Measurements from ENCODE around the gene TRIO.

The TRIO gene

DNA sequence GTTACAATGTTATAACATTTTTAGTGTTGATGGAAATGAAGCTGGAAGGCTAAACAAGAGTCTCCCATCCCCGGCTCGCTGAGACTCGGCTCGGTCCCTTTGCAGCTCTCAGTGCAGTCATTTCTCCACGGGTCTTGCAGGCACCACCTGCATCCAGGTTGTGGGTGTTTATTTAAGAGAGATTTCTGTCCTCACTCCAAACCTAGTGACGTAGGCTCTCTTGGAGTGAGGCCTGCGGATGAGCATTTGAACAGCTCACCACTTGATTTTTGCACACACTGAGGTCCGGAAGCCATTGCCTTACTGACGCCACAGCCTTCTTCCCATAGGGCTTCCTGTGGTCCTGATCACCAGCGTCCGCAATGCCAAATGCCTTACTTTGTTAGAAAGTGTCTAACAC lies 240.8 kb downstream of the TRIO start:
- no peak overlapping the region for H4K91ac ChIP-seq (ENCODE audit: low read depth, low read length, poor library complexity)
- H4K8ac ChIP-seq (ENCODE audit: low read depth, low read length), result no peak overlapping the region
- no peak overlapping the region for H2AK5ac ChIP-seq (ENCODE audit: low read depth, low read length)
- no peaks in the 10 kb centered on the region for H3K9me3 ChIP-seq (replicated peaks in 1 of 2; ENCODE audit: control insufficient read depth in 2 of 2, insufficient read depth in 1 of 2, low read depth in 1 of 2, low read length in 2 of 2)
- H2BK120ac ChIP-seq (ENCODE audit: low read depth, low read length), result no peak overlapping the region
- H3K4me2 ChIP-seq (ENCODE audit: insufficient read depth, low read length, poor library complexity, severe bottlenecking), result no peak overlapping the region
- no peak overlapping the region for H3K27ac ChIP-seq (replicated peaks; ENCODE audit: low read length)
- DNase-seq (ENCODE audit: low spot score), result no peak
- H3K4me1 ChIP-seq (ENCODE audit: control insufficient read depth in 2 of 2, insufficient read depth in 1 of 2, low read depth in 1 of 2, low read length in 2 of 2), result peaks cover 16 to 28% of the 10 kb centered on the region in 2 donors
- H3K4ac ChIP-seq (ENCODE audit: low read length), result no peak overlapping the region
- no peak overlapping the region for H3K14ac ChIP-seq (ENCODE audit: low read length)
- no peak overlapping the region for H2BK12ac ChIP-seq (ENCODE audit: low read length)
- no peak overlapping the region for H2BK15ac ChIP-seq (ENCODE audit: low read length)
- H3K36me3 ChIP-seq (replicated peaks in 1 of 2; ENCODE audit: control insufficient read depth in 2 of 2, insufficient read depth in 2 of 2, low read length in 2 of 2), result peaks cover 27 to 77% of the 10 kb centered on the region in 2 donors
- no peaks in the 10 kb centered on the region for H3K27me3 ChIP-seq (ENCODE audit: control insufficient read depth in 3 of 3, insufficient read depth in 3 of 3, low read depth in 1 of 3, low read length in 3 of 3)
- WGBS, 2 donors (ENCODE audit: extremely low coverage in 2 of 2, insufficient read length in 2 of 2, insufficient replicate concordance in 1 of 2), result no CpG with 5 or more reads among the region's 11 CpGs
- H3K18ac ChIP-seq (ENCODE audit: low read length), result no peak overlapping the region
- no peak overlapping the region for H3K9ac ChIP-seq (ENCODE audit: low read depth, low read length, poor library complexity)
- H2AFZ ChIP-seq (ENCODE audit: low read length), result no peak overlapping the region
- peaks cover 2% of the 10 kb centered on the region for H3K79me1 ChIP-seq (ENCODE audit: low read depth, low read length)
- peak overlapping the region; percentile 33 for H3K23ac ChIP-seq (ENCODE audit: low read depth, low read length, poor library complexity)
- no peak overlapping the region for H3K4me3 ChIP-seq (ENCODE audit: low read length in 2 of 2)
- no peak overlapping the region for H2BK5ac ChIP-seq (ENCODE audit: low read length)

DNA sequence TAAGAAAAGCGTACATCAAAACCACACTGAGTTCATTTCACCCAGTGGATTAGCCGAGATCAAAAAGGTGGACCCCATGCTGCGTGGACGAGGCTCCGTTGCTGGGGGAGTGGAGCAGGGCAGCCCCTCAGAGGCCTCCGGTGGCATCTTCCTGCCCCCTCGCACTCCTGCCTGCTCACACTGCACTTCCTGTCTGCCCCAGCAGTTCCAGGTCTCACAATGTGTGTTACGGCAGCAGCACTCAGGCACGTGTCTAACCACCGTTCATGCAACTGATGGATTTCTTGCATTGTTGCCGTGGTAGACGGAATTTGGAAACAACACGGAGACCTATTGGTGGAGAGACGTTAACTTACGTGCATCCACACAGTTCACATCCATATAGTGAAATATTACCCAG lies 241.9 kb downstream of the TRIO start:
- Histone ChIP-seq H3K79me1 (ENCODE audit: low read depth, low read length) (peaks cover 2% of the 10 kb centered on the region), H3K27ac (replicated peaks; ENCODE audit: low read length) (no peak overlapping the region), H2BK15ac (ENCODE audit: low read length) (no peak overlapping the region), H2BK5ac (ENCODE audit: low read length) (no peak overlapping the region), H3K4me3 (ENCODE audit: low read length in 2 of 2) (no peak overlapping the region), H2AK5ac (ENCODE audit: low read depth, low read length) (no peak overlapping the region), H2AFZ (ENCODE audit: low read length) (no peak overlapping the region), H2BK12ac (ENCODE audit: low read length) (no peak overlapping the region), H3K27me3 (ENCODE audit: control insufficient read depth in 3 of 3, insufficient read depth in 3 of 3, low read depth in 1 of 3, low read length in 3 of 3) (no peaks in the 10 kb centered on the region), H3K23ac (ENCODE audit: low read depth, low read length, poor library complexity) (no peak overlapping the region), H3K9me3 (replicated peaks in 1 of 2; ENCODE audit: control insufficient read depth in 2 of 2, insufficient read depth in 1 of 2, low read depth in 1 of 2, low read length in 2 of 2) (no peaks in the 10 kb centered on the region), H3K4ac (ENCODE audit: low read length) (peak overlapping the region; percentile 30), H3K4me2 (ENCODE audit: insufficient read depth, low read length, poor library complexity, severe bottlenecking) (no peak overlapping the region), H4K8ac (ENCODE audit: low read depth, low read length) (no peak overlapping the region), H4K91ac (ENCODE audit: low read depth, low read length, poor library complexity) (no peak overlapping the region), H2BK120ac (ENCODE audit: low read depth, low read length) (no peak overlapping the region), H3K4me1 (ENCODE audit: control insufficient read depth in 2 of 2, insufficient read depth in 1 of 2, low read depth in 1 of 2, low read length in 2 of 2) (peaks cover 13 to 28% of the 10 kb centered on the region in 2 donors), H3K14ac (ENCODE audit: low read length) (no peak overlapping the region), H3K18ac (ENCODE audit: low read length) (no peak overlapping the region), H3K36me3 (replicated peaks in 1 of 2; ENCODE audit: control insufficient read depth in 2 of 2, insufficient read depth in 2 of 2, low read length in 2 of 2) (peaks cover 29 to 77% of the 10 kb centered on the region in 2 donors), H3K9ac (ENCODE audit: low read depth, low read length, poor library complexity) (no peak overlapping the region)
- WGBS, 2 donors (ENCODE audit: extremely low coverage in 2 of 2, insufficient read length in 2 of 2, insufficient replicate concordance in 1 of 2), result no CpG with 5 or more reads among the region's 15 CpGs
- DNase-seq (ENCODE audit: low spot score), result no peak

GRCh38 chr5:14386884-14387624 lies 243.9 kb downstream of the TRIO start:
- H2AFZ ChIP-seq (ENCODE audit: low read length), result peak overlapping the region; percentile 1
- no peak overlapping the region for H2BK5ac ChIP-seq (ENCODE audit: low read length)
- no peak overlapping the region for H3K9ac ChIP-seq (ENCODE audit: low read depth, low read length, poor library complexity)
- no peak overlapping the region for H3K14ac ChIP-seq (ENCODE audit: low read length)
- no peak for DNase-seq (ENCODE audit: low spot score)
- H3K9me3 ChIP-seq (replicated peaks in 1 of 2; ENCODE audit: control insufficient read depth in 2 of 2, insufficient read depth in 1 of 2, low read depth in 1 of 2, low read length in 2 of 2), result peaks cover 3 to 9% of the 10 kb centered on the region in 2 donors
- no peaks in the 10 kb centered on the region for H3K27me3 ChIP-seq (ENCODE audit: control insufficient read depth in 3 of 3, insufficient read depth in 3 of 3, low read depth in 1 of 3, low read length in 3 of 3)
- peaks cover 13 to 28% of the 10 kb centered on the region in 2 donors for H3K4me1 ChIP-seq (ENCODE audit: control insufficient read depth in 2 of 2, insufficient read depth in 1 of 2, low read depth in 1 of 2, low read length in 2 of 2)
- H2BK12ac ChIP-seq (ENCODE audit: low read length), result no peak overlapping the region
- no peak overlapping the region for H4K91ac ChIP-seq (ENCODE audit: low read depth, low read length, poor library complexity)
- no peak overlapping the region for H3K23ac ChIP-seq (ENCODE audit: low read depth, low read length, poor library complexity)
- H4K8ac ChIP-seq (ENCODE audit: low read depth, low read length), result no peak overlapping the region
- H2BK120ac ChIP-seq (ENCODE audit: low read depth, low read length), result no peak overlapping the region
- H3K79me1 ChIP-seq (ENCODE audit: low read depth, low read length), result peaks cover 2% of the 10 kb centered on the region
- no peak overlapping the region for H2BK15ac ChIP-seq (ENCODE audit: low read length)
- no peak overlapping the region for H3K18ac ChIP-seq (ENCODE audit: low read length)
- peaks cover 31 to 77% of the 10 kb centered on the region in 2 donors for H3K36me3 ChIP-seq (replicated peaks in 1 of 2; ENCODE audit: control insufficient read depth in 2 of 2, insufficient read depth in 2 of 2, low read length in 2 of 2)
- H3K4ac ChIP-seq (ENCODE audit: low read length), result no peak overlapping the region
- no peak overlapping the region for H3K27ac ChIP-seq (replicated peaks; ENCODE audit: low read length)
- no peak overlapping the region for H3K4me2 ChIP-seq (ENCODE audit: insufficient read depth, low read length, poor library complexity, severe bottlenecking)
- WGBS, 2 donors (ENCODE audit: extremely low coverage in 2 of 2, insufficient read length in 2 of 2, insufficient replicate concordance in 1 of 2), result no CpG with 5 or more reads among the region's 16 CpGs
- no peak overlapping the region for H2AK5ac ChIP-seq (ENCODE audit: low read depth, low read length)
- H3K4me3 ChIP-seq (ENCODE audit: low read length in 2 of 2), result no peak overlapping the region

GRCh38 chr5:14388741-14389140 lies 245.6 kb downstream of the TRIO start:
- no peak overlapping the region for H2BK120ac ChIP-seq (ENCODE audit: low read depth, low read length)
- no peak for DNase-seq (ENCODE audit: low spot score)
- H2BK12ac ChIP-seq (ENCODE audit: low read length), result no peak overlapping the region
- no peak overlapping the region for H2BK15ac ChIP-seq (ENCODE audit: low read length)
- H3K79me1 ChIP-seq (ENCODE audit: low read depth, low read length), result no peaks in the 10 kb centered on the region
- no peak overlapping the region for H3K9ac ChIP-seq (ENCODE audit: low read depth, low read length, poor library complexity)
- no peak overlapping the region for H3K14ac ChIP-seq (ENCODE audit: low read length)
- no peak overlapping the region for H3K18ac ChIP-seq (ENCODE audit: low read length)
- no peak overlapping the region for H2BK5ac ChIP-seq (ENCODE audit: low read length)
- no peak overlapping the region for H2AFZ ChIP-seq (ENCODE audit: low read length)
- H3K9me3 ChIP-seq (replicated peaks in 1 of 2; ENCODE audit: control insufficient read depth in 2 of 2, insufficient read depth in 1 of 2, low read depth in 1 of 2, low read length in 2 of 2), result peaks cover 3 to 10% of the 10 kb centered on the region in 2 donors
- no peak overlapping the region for H3K27ac ChIP-seq (replicated peaks; ENCODE audit: low read length)
- no peak overlapping the region for H3K23ac ChIP-seq (ENCODE audit: low read depth, low read length, poor library complexity)
- no peak overlapping the region for H4K8ac ChIP-seq (ENCODE audit: low read depth, low read length)
- H3K4me1 ChIP-seq (ENCODE audit: control insufficient read depth in 2 of 2, insufficient read depth in 1 of 2, low read depth in 1 of 2, low read length in 2 of 2), result peaks cover 13 to 28% of the 10 kb centered on the region in 2 donors
- WGBS, 2 donors (ENCODE audit: extremely low coverage in 2 of 2, insufficient read length in 2 of 2, insufficient replicate concordance in 1 of 2), result no CpG with 5 or more reads among the region's 1 CpG
- H3K4ac ChIP-seq (ENCODE audit: low read length), result no peak overlapping the region
- no peak overlapping the region for H3K4me2 ChIP-seq (ENCODE audit: insufficient read depth, low read length, poor library complexity, severe bottlenecking)
- H3K36me3 ChIP-seq (replicated peaks in 1 of 2; ENCODE audit: control insufficient read depth in 2 of 2, insufficient read depth in 2 of 2, low read length in 2 of 2), result peaks cover 27 to 75% of the 10 kb centered on the region in 2 donors
- H4K91ac ChIP-seq (ENCODE audit: low read depth, low read length, poor library complexity), result no peak overlapping the region
- H3K4me3 ChIP-seq (ENCODE audit: low read length in 2 of 2), result no peak overlapping the region
- no peak overlapping the region for H2AK5ac ChIP-seq (ENCODE audit: low read depth, low read length)
- H3K27me3 ChIP-seq (ENCODE audit: control insufficient read depth in 3 of 3, insufficient read depth in 3 of 3, low read depth in 1 of 3, low read length in 3 of 3), result no peaks in the 10 kb centered on the region

Data from neuronal stem cell (in vitro differentiated cells).